SK-N-SH (cell line): ENCODE data around the gene TMEM127. TPM values are rescaled to one million over a fixed set of nuclear protein-coding genes. Genes with fewer than 3 reads are reported as not detected.

Source experiments
- CTCF ChIA-PET: fragments of 300-600, 350-600 bp; formaldehyde crosslinking; extraction: SDS; loops from one replicate; lab custom pipeline; 2021; lab: Yijun Ruan, JAX
- POLR2A ChIA-PET: fragments of 350-600 bp; sonication (Branson Sonifier 250); formaldehyde crosslinking; extraction: SDS; loops from one replicate; lab custom pipeline; 2020; ENCODE audit warnings: antibody characterized with exemption, inconsistent platforms; lab: Yijun Ruan, JAX
- DNase-seq: peaks from one replicate; pipeline ENCODE4 v3.0.0; 2012
- H2AFZ ChIP-seq: fragments of 200-600 bp; sonication (generic); 2 replicates; pipeline ENCODE4 v1.8.1; 2016; ENCODE audit warnings: antibody characterized with exemption, mild to moderate bottlenecking, low read depth
- H3F3A ChIP-seq: fragments of 200-600 bp; sonication (generic); replicated peaks from 2 replicates; pipeline ENCODE3; 2016; ENCODE audit warnings: antibody characterized with exemption, mild to moderate bottlenecking; ENCODE audit not compliant: insufficient read depth
- H3K27ac ChIP-seq, 2 experiments: fragments of 200-500 bp in 1 of 2; fragments of 200-600 bp in 1 of 2; sonication (Bioruptor generic) in 1 of 2; sonication (generic), shearing (Covaris generic) in 1 of 2; 2 replicates each; pipeline versions ENCODE4 v1.5.1 to v1.6.1; 2014 to 2016; ENCODE audit warnings: low read depth in 2 of 2, inconsistent platforms in 1 of 2, low read length in 1 of 2, mild to moderate bottlenecking in 1 of 2, mixed read lengths in 1 of 2
- H3K27me3 ChIP-seq: fragments of 200-600 bp; sonication (generic), shearing (Covaris generic); 2 replicates; pipeline ENCODE4 v1.6.1; 2016; ENCODE audit warnings: mixed run types; ENCODE audit not compliant: insufficient read depth
- H3K36me3 ChIP-seq, 2 experiments: fragments of 200-500 bp in 1 of 2; fragments of 200-600 bp in 1 of 2; sonication (Bioruptor generic) in 1 of 2; sonication (generic) in 1 of 2; replicated peaks in 1 of 2; 2 replicates each; pipeline versions ENCODE3 to v1.5.1; 2014 to 2016; ENCODE audit warnings: low read length in 1 of 2, mild to moderate bottlenecking in 1 of 2; ENCODE audit not compliant: insufficient read depth in 2 of 2, control insufficient read depth in 1 of 2
- H3K4me1 ChIP-seq, 2 experiments: fragments of 200-500 bp in 1 of 2; fragments of 200-600 bp in 1 of 2; sonication (Bioruptor generic) in 1 of 2; sonication (generic), shearing (Covaris generic) in 1 of 2; 2 replicates each; pipeline versions ENCODE4 v1.5.1 to v1.6.1; 2014 to 2016; ENCODE audit warnings: low read depth in 1 of 2, low read length in 1 of 2, mixed run types in 1 of 2; ENCODE audit not compliant: insufficient read depth in 2 of 2, control insufficient read depth in 1 of 2
- H3K4me2 ChIP-seq: fragments of 200-600 bp; sonication (generic), shearing (Covaris generic); 2 replicates; pipeline ENCODE4 v1.6.1; 2017; ENCODE audit warnings: mixed run types
- H3K4me3 ChIP-seq, 2 experiments: fragments of 200-500 bp in 1 of 2; fragments of 200-600 bp in 1 of 2; sonication (Bioruptor generic) in 1 of 2; sonication (generic), shearing (Covaris generic) in 1 of 2; 2 replicates each; pipeline versions ENCODE4 v1.5.1 to v1.8.1; 2014 to 2016; ENCODE audit warnings: low read depth in 2 of 2, inconsistent platforms in 1 of 2, low read length in 1 of 2, mild to moderate bottlenecking in 1 of 2, mixed read lengths in 1 of 2, moderate library complexity in 1 of 2
- H3K79me2 ChIP-seq: fragments of 200-600 bp; sonication (generic); 2 replicates; pipeline ENCODE4 v1.8.1; 2017; ENCODE audit warnings: mild to moderate bottlenecking; ENCODE audit not compliant: insufficient read depth
- H3K9ac ChIP-seq: fragments of 200-600 bp; sonication (generic); 2 replicates; pipeline ENCODE4 v1.6.1; 2017; ENCODE audit warnings: mixed run types
- H3K9me2 ChIP-seq: fragments of 200-600 bp; sonication (generic); 2 replicates; pipeline ENCODE4 v1.6.1; 2017; ENCODE audit warnings: mixed run types
- H3K9me3 ChIP-seq: fragments of 200-600 bp; sonication (generic); 2 replicates; pipeline ENCODE4 v1.6.1; 2017; ENCODE audit warnings: mixed run types, mild to moderate bottlenecking, moderate library complexity
- H4K20me1 ChIP-seq: fragments of 200-600 bp; sonication (generic); 2 replicates; pipeline ENCODE4 v1.6.1; 2017; ENCODE audit warnings: mild to moderate bottlenecking, mixed run types; ENCODE audit not compliant: insufficient read depth
- CHD2 ChIP-seq: fragments of 150-350 bp; IDR thresholded peaks from 2 replicates; pipeline ENCODE4 v1.6.1; 2018; ENCODE audit warnings: low read length; ENCODE audit not compliant: partially characterized antibody
- EP300 ChIP-seq, 2 experiments: IDR thresholded peaks; 2 replicates each; pipeline versions ENCODE4 v1.4.0 to v1.6.1; 2012; ENCODE audit warnings: borderline replicate concordance in 1 of 2, low read depth in 1 of 2, low read length in 1 of 2
- FOSL2 ChIP-seq: IDR thresholded peaks from 2 replicates; pipeline ENCODE4 v1.4.0; 2012; ENCODE audit warnings: low read depth, mild to moderate bottlenecking, moderate library complexity, borderline replicate concordance
- FOXJ3 ChIP-seq: sonication (generic); formaldehyde crosslinking; IDR thresholded peaks from 2 replicates; pipeline ENCODE4 v1.5.1; 2020; ENCODE audit warnings: mild to moderate bottlenecking, missing genetic modification reagents
- FOXM1 ChIP-seq: IDR thresholded peaks from 2 replicates; pipeline ENCODE4 v1.4.0; 2012; ENCODE audit warnings: low read depth, mild to moderate bottlenecking
- GABPA ChIP-seq: IDR thresholded peaks from 2 replicates; pipeline ENCODE4 v1.4.0; 2012; ENCODE audit warnings: low read depth, mild to moderate bottlenecking
- GATA2 ChIP-seq: sonication (generic); formaldehyde crosslinking; IDR thresholded peaks from 2 replicates; pipeline ENCODE4 v1.5.0; 2020; ENCODE audit warnings: mild to moderate bottlenecking, missing genetic modification reagents
- JUND ChIP-seq: IDR thresholded peaks from 2 replicates; pipeline ENCODE4 v1.4.0; 2012
- MEF2A ChIP-seq: IDR thresholded peaks from 2 replicates; pipeline ENCODE4 v1.4.0; 2012; ENCODE audit warnings: low read depth, borderline replicate concordance
- MXI1 ChIP-seq: IDR thresholded peaks from 2 replicates; pipeline ENCODE4 v1.6.1; 2012; ENCODE audit warnings: mild to moderate bottlenecking, low read depth, low read length, improper control_type of control experiment
- NFIC ChIP-seq: IDR thresholded peaks from 2 replicates; pipeline ENCODE4 v1.4.0; 2012; ENCODE audit warnings: borderline replicate concordance
- POLR2AphosphoS5 ChIP-seq: IDR thresholded peaks from 2 replicates; pipeline ENCODE4 v1.6.1; 2012; ENCODE audit warnings: low read depth, low read length
- RCOR1 ChIP-seq: fragments of 150-350 bp; IDR thresholded peaks from 2 replicates; pipeline ENCODE4 v1.6.1; 2017; ENCODE audit warnings: antibody characterized with exemption, low read length
- RXRA ChIP-seq: IDR thresholded peaks from 2 replicates; pipeline ENCODE4 v1.4.0; 2012; ENCODE audit warnings: low read depth, mild to moderate bottlenecking, borderline replicate concordance
- SMC3 ChIP-seq: IDR thresholded peaks from 2 replicates; pipeline ENCODE4 v1.6.1; 2012; ENCODE audit warnings: low read depth, low read length, improper control_type of control experiment
- WGBS: methylation state at CpG from one replicate; pipeline ENCODE4 v1.1.6; 2017; ENCODE audit warnings: low lambda C conversion rate; 5-methylcytosine and 5-hydroxymethylcytosine counted together
- polyA plus RNA-seq, 3 experiments: library from polyadenylated mRNA; depleted of rRNA; stranded (reverse); fragments of >200 nt; gene quantifications; 2 replicates each; pipeline ENCODE4 v1.2.3, GENCODE V29; 2012
- TF ChIP-seq, protein P1 (sequence below): IDR thresholded peaks from 2 replicates; pipeline ENCODE4; 2012
- TF ChIP-seq, protein P2 (sequence below): IDR thresholded peaks from 2 replicates; pipeline ENCODE4 v1.4.0; 2012; ENCODE audit warnings: low read depth, borderline replicate concordance
- TF ChIP-seq, protein P3 (sequence below): IDR thresholded peaks from 2 replicates; pipeline ENCODE4 v1.4.0; 2012; ENCODE audit warnings: low read depth, borderline replicate concordance
- TF ChIP-seq, protein P4 (sequence below): IDR thresholded peaks from 2 replicates; pipeline ENCODE4 v1.4.0; 2012; ENCODE audit warnings: low read depth

TMEM127 gene
- polyA plus RNA-seq, 1 of the 3 experiments (the other 2 are of a cell fraction): 40.9 TPM

DNA sequence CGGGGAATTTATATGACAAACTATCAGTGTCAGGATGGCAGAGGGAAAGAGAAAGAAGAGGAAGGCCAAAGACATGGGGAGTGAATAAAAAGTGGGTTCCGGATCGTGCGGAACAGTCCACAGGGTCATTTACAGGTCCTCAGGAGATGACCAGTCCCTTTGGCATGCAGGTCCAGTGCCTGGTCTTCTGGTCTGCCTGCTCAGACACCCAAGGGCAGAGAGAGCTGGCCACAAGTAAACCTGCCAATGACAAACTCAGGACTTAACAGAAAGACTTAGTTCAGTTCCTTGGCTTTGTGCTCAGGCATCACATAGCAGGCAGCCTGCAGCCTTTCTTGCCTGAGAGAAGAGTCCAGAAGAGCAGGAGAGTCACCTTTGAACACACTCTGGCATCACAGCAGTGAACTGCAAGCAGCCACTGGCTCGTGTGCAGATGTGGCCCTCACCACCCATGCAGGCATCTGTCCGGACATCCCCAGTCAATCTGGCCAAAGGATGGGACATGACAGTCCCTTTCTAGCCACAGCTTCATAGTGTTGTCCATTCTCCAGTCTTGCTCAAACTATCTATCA is 14.0 kb downstream of the TMEM127 start (continued):
- TF ChIP-seq, protein P1, sequence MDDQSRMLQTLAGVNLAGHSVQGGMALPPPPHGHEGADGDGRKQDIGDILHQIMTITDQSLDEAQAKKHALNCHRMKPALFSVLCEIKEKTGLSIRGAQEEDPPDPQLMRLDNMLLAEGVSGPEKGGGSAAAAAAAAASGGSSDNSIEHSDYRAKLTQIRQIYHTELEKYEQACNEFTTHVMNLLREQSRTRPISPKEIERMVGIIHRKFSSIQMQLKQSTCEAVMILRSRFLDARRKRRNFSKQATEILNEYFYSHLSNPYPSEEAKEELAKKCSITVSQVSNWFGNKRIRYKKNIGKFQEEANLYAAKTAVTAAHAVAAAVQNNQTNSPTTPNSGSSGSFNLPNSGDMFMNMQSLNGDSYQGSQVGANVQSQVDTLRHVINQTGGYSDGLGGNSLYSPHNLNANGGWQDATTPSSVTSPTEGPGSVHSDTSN: peak; percentile 41; the same call in 1 of the 2 replicates
- TF ChIP-seq CHD2 (peak; percentile 73), NFIC (peak; percentile 19; the same call in 1 of the 2 replicates), RCOR1 (peak; percentile 49; the same call in 1 of the 2 replicates), FOXM1 (no peak)
- TF ChIP-seq, protein P2, sequence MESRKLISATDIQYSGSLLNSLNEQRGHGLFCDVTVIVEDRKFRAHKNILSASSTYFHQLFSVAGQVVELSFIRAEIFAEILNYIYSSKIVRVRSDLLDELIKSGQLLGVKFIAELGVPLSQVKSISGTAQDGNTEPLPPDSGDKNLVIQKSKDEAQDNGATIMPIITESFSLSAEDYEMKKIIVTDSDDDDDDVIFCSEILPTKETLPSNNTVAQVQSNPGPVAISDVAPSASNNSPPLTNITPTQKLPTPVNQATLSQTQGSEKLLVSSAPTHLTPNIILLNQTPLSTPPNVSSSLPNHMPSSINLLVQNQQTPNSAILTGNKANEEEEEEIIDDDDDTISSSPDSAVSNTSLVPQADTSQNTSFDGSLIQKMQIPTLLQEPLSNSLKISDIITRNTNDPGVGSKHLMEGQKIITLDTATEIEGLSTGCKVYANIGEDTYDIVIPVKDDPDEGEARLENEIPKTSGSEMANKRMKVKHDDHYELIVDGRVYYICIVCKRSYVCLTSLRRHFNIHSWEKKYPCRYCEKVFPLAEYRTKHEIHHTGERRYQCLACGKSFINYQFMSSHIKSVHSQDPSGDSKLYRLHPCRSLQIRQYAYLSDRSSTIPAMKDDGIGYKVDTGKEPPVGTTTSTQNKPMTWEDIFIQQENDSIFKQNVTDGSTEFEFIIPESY: no peak
- TF ChIP-seq, protein P3, sequence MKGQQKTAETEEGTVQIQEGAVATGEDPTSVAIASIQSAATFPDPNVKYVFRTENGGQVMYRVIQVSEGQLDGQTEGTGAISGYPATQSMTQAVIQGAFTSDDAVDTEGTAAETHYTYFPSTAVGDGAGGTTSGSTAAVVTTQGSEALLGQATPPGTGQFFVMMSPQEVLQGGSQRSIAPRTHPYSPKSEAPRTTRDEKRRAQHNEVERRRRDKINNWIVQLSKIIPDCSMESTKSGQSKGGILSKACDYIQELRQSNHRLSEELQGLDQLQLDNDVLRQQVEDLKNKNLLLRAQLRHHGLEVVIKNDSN: no peak
- TF ChIP-seq, all 33 proteins: peak for 14

DNA sequence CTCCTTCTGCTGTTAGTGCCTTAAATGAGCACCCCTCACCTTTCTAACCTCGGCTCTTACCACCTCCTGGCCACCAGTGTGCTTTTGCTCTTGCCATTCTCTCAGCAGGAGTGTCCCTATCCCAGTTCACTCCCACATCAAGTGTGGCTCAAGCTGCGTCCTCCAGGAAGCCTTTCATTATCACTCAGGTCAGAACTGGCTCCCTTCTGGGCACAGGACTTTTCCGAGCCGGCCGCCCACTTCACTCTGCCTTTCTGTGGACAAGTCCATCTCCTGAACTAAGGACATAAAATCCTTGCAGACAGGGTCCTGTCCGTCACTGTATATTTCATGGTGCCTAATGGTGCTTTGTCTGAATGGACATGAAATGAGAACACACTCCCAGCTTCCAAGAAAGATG is 15.6 kb downstream of the TMEM127 start:
- peaks cover 18 to 30% of the 10 kb centered on the region in 2 experiments for H3K36me3 ChIP-seq
- WGBS: 95% methylated on average over 6 of the region's 6 CpGs
- H3K4me2 ChIP-seq: peak overlapping the region; percentile 16; the same call in 1 of the 2 replicates
- peaks cover 27% of the 10 kb centered on the region for H3F3A ChIP-seq
- H3K27me3 ChIP-seq: no peaks in the 10 kb centered on the region
- CTCF ChIA-PET: interaction anchor here (1.4 to 1.8 kb wide), 3 partner anchors 11 to 17 kb away, joined by 4 to 7 read pairs (median 4); no protein-coding TSS in a partner anchor
- H2AFZ ChIP-seq: no peak overlapping the region
- POLR2A ChIA-PET: no interaction called here
- no peak for TF ChIP-seq FOXJ3
- no peak for TF ChIP-seq FOSL2
- TF ChIP-seq RCOR1: no peak
- TF ChIP-seq, protein P4, sequence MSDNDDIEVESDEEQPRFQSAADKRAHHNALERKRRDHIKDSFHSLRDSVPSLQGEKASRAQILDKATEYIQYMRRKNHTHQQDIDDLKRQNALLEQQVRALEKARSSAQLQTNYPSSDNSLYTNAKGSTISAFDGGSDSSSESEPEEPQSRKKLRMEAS: no peak
- no peak for TF ChIP-seq POLR2AphosphoS5
- TF ChIP-seq GABPA: no peak
- TF ChIP-seq, protein P2: no peak
- TF ChIP-seq SMC3: no peak
- no peak for TF ChIP-seq JUND
- no peak for TF ChIP-seq MXI1
- no peak for TF ChIP-seq GATA2 (CRISPR knock-in tag)
- TF ChIP-seq MEF2A: no peak
- no peak for TF ChIP-seq EP300 (IDR thresholded peaks at IDR 0.05; ENCODE audit: borderline replicate concordance in 1 of 2, low read depth in 1 of 2, low read length in 1 of 2)
- no peak for TF ChIP-seq RXRA
- peak overlapping the region; percentile 61 to 80; a peak in 3 of 4 replicates for H3K27ac ChIP-seq
- no peak overlapping the region for H3K4me3 ChIP-seq
- H3K4me1 ChIP-seq: peaks cover 21 to 22% of the 10 kb centered on the region in 2 experiments; a peak in 3 of 4 replicates
- H3K79me2 ChIP-seq: peaks cover 21% of the 10 kb centered on the region
- no peaks in the 10 kb centered on the region for H3K9me3 ChIP-seq
- DNase-seq: no peak
- no peaks in the 10 kb centered on the region for H3K9me2 ChIP-seq
- no peak overlapping the region for H3K9ac ChIP-seq
- no peaks in the 10 kb centered on the region for H4K20me1 ChIP-seq
